Measurements from ENCODE around the gene SRGAP3.

The SRGAP3 gene

GRCh38 chr3:8942115-8942514, 307.3 kb downstream of the SRGAP3 start:
- no peak for DNase-seq (ENCODE audit: low read depth)
- TF ChIP-seq CTCF (IDR thresholded peaks at IDR 0.05; ENCODE audit: low read length, missing control alignments): no peak
- H3K4me3 ChIP-seq (replicated peaks; ENCODE audit: low read depth, low read length): no peak overlapping the region

- peak; percentile 75 for DNase-seq (ENCODE audit: low read depth)
- TF ChIP-seq CTCF (IDR thresholded peaks at IDR 0.05; ENCODE audit: low read length, missing control alignments): peak; percentile 60
- H3K4me3 ChIP-seq (replicated peaks; ENCODE audit: low read depth, low read length): no peak overlapping the region
These were observed 311.4 kb downstream of the SRGAP3 start for GRCh38 chr3:8938021-8938420.

- DNase-seq (ENCODE audit: low read depth): peak; percentile 89
- no peak overlapping the region for H3K4me3 ChIP-seq (replicated peaks; ENCODE audit: low read depth, low read length)
- TF ChIP-seq CTCF (IDR thresholded peaks at IDR 0.05; ENCODE audit: low read length, missing control alignments): no peak
These were observed 312.1 kb downstream of the SRGAP3 start for GRCh38 chr3:8937064-8938020.

DNA sequence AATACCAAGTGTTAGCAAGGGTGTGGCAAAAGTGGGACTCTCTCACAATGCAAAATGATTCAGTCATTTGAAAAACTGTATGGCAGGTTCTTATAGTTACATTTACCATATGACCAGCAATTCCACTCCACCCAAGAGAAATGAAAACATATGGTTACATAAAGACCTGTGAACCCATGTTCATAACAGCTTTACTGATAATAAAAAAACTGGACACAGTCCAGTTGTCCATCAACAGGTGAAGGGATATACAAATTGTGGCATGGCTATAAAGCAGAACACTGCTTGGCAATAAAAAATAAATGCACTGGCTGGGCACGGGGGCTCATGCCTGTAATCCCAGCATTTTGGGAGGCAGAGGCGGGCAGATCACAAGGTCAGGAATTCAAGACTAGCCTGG, 316.9 kb downstream of the SRGAP3 start:
- no peak overlapping the region for H3K4me3 ChIP-seq (replicated peaks; ENCODE audit: low read depth, low read length)
- TF ChIP-seq CTCF (IDR thresholded peaks at IDR 0.05; ENCODE audit: low read length, missing control alignments): no peak
- no peak for DNase-seq (ENCODE audit: low read depth)

- DNase-seq (ENCODE audit: low read depth): no peak
- no peak overlapping the region for H3K4me3 ChIP-seq (replicated peaks; ENCODE audit: low read depth, low read length)
- TF ChIP-seq CTCF (IDR thresholded peaks at IDR 0.05; ENCODE audit: low read length, missing control alignments): no peak
These were observed 318.1 kb downstream of the SRGAP3 start for GRCh38 chr3:8931342-8931741.
